ENCODE measurements around the gene PLGLB1. TPM values are rescaled to one million over a fixed set of nuclear protein-coding genes. Genes with fewer than 3 reads are reported as not detected.

PLGLB1 gene
- 1.0 TPM in 1 of 2 replicates, not detected in the other for total RNA-seq

DNA sequence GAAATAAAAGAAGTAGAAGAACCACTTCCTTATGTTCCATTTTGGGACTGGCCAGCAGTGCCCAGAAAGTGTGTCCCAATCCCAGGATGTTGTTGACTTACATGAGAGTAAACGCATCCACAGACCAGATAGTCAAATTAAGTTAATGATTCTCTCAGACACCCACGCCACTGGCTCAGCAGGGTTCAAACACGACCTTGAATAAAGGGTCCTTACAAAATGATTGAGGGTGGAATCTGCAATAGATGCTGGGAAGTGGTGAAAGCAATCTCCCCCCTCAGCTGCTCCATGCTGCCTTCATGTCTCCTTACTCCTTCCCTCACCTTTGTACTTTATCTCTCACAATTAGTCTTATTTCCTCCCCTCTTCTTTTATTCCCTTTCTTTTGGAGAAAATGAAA lies at the start of gene PLGLB1:
Gene PLGLB1, minus strand, starts transcription at position 101 of the 400 bp plus-strand sequence. Its CDS starts 61 bp downstream, at position 40.

Small RNAs within 50 kb of the gene (small RNA-seq; reads per million reads assigned to genes)
- gene AC125232.1 (ENCODE audit: low replicate concordance): not detected

Other genes with a start within 250 kb of the PLGLB1 start
- not detected in 2 replicates for gene CD8A, start 230.9 kb downstream of the PLGLB1 start, total RNA-seq
- gene CD8B, start 160.0 kb downstream of the PLGLB1 start, total RNA-seq: not detected in 2 replicates
- gene RGPD1, start 79.7 kb downstream of the PLGLB1 start, total RNA-seq: 12.2 and 16.4 TPM in 2 replicates

Data from placental pericyte (primary cell).